HepG2 (cell line): Measurements from ENCODE around the gene WSB2. TPM values are rescaled to one million over a fixed set of nuclear protein-coding genes. Genes with fewer than 3 reads are reported as not detected.

Experiments used
- HMGA1 ChIP-seq: sonication (generic); formaldehyde crosslinking; conservative IDR thresholded peaks from 2 replicates; pipeline ENCODE4 v1.4.0; 2020; ENCODE audit warnings: missing genetic modification reagents
- HMGXB4 ChIP-seq, 2 experiments: sonication (generic) in 1 of 2; formaldehyde crosslinking in 1 of 2; IDR thresholded peaks; 2 replicates each; pipeline versions ENCODE4 v1.4.0 to v1.6.1; 2018 to 2020; ENCODE audit warnings: missing genetic modification reagents in 2 of 2, borderline replicate concordance in 1 of 2, low read depth in 1 of 2, mild to moderate bottlenecking in 1 of 2, missing biosample characterization in 1 of 2
- NBN ChIP-seq: fragments of 450-650 bp; conservative IDR thresholded peaks from 2 replicates; pipeline ENCODE4 v1.6.1; 2017
- RARA ChIP-seq: IDR thresholded peaks from 2 replicates; pipeline ENCODE4 v1.6.1; 2016; ENCODE audit warnings: missing genetic modification reagents, missing compliant biosample characterization
- TFDP2 ChIP-seq: sonication (generic); formaldehyde crosslinking; IDR thresholded peaks from 2 replicates; pipeline ENCODE4 v1.4.0; 2020; ENCODE audit warnings: missing genetic modification reagents
- ZNF280D ChIP-seq: sonication (generic); formaldehyde crosslinking; IDR thresholded peaks from 2 replicates; pipeline ENCODE4 v1.5.1; 2020; ENCODE audit warnings: mild to moderate bottlenecking, missing genetic modification reagents
- ZNF30 ChIP-seq: sonication (generic); formaldehyde crosslinking; IDR thresholded peaks from 2 replicates; pipeline ENCODE4 v1.5.0; 2020; ENCODE audit warnings: mild to moderate bottlenecking, missing genetic modification reagents
- ZNF543 ChIP-seq: sonication (generic); formaldehyde crosslinking; IDR thresholded peaks from 2 replicates; pipeline ENCODE4 v1.4.0; 2020; ENCODE audit warnings: mild to moderate bottlenecking, missing genetic modification reagents
- ZNF562 ChIP-seq: sonication (generic); formaldehyde crosslinking; IDR thresholded peaks from 2 replicates; pipeline ENCODE4 v1.8.0; 2022; ENCODE audit warnings: missing genetic modification reagents, borderline replicate concordance
- ZNF597 ChIP-seq: sonication (generic); formaldehyde crosslinking; IDR thresholded peaks from 2 replicates; pipeline ENCODE4 v1.5.0; 2020; ENCODE audit warnings: missing genetic modification reagents
- ZNF770 ChIP-seq: sonication (generic); formaldehyde crosslinking; IDR thresholded peaks from 2 replicates; pipeline ENCODE4 v1.5.0; 2020; ENCODE audit warnings: mild to moderate bottlenecking, missing genetic modification reagents
- ZNF841 ChIP-seq: sonication (generic); formaldehyde crosslinking; IDR thresholded peaks from 2 replicates; pipeline ENCODE4 v1.8.1; 2023; ENCODE audit warnings: missing genetic modification reagents, borderline replicate concordance
- polyA plus RNA-seq, 8 experiments: library from polyadenylated mRNA; depleted of rRNA in 3 of 8; stranded (reverse) in 7 of 8; unstranded in 1 of 8; fragments of >200 nt; fragmentation: Illumina TruSeq in 4 of 8; extraction: Trizol in 4 of 8; gene quantifications; 2 replicates each; pipeline versions ENCODE4 v1.2.1 to v1.2.3, GENCODE V29; 2011 to 2016; ENCODE audit warnings: low read depth in 4 of 8, missing spikeins in 1 of 8, mixed read lengths in 1 of 8; ENCODE audit not compliant: insufficient read depth in 1 of 8
- total RNA-seq, 5 experiments: library from RNA; depleted of rRNA; stranded (reverse); fragments of >200 nt; fragmentation: Illumina TruSeq; extraction: Trizol; gene quantifications; 2 replicates each; pipeline ENCODE4 v1.2.3, GENCODE V29; 2016; ENCODE audit warnings: low read depth in 1 of 5

WSB2 gene
- total and polyA plus RNA-seq, 2 of the 13 experiments (the other 11 are each of a cell fraction or from before 2014, with no cell fraction given) = 31.0 to 82.8 TPM

GRCh38 chr12:118103601-118104382 lies 42.8 kb upstream of the WSB2 start, which contains the start of gene VSIG10 (continued):
- TF ChIP-seq HMGXB4 (CRISPR knock-in tag; IDR thresholded peaks at IDR 0.05; ENCODE audit: borderline replicate concordance in 1 of 2, low read depth in 1 of 2) (peak; percentile 45 to 83; a peak in 3 of 4 replicates), RARA (0 out of 2 replicates have a peak, but pooled peaks have one; percentile 31), ZNF597 (CRISPR knock-in tag) (no peak), TFDP2 (CRISPR knock-in tag) (peak; percentile 88), ZNF30 (no peak), HMGA1 (no peak), ZNF543 (CRISPR knock-in tag) (0 out of 2 replicates have a peak, but pooled peaks have one; percentile 29), ZNF562 (no peak), ZNF280D (CRISPR knock-in tag) (no peak), ZNF841 (no peak), NBN (no peak), ZNF770 (peak; percentile 22; the same call in 1 of the 2 replicates)
